ENCODE results near the gene TEX13B.
"Not testable (repeated sequence)": the region's sequence is repeated elsewhere in the genome, so short reads cannot be mapped to it uniquely, and the experiment has no call there.

TEX13B gene, protein sequence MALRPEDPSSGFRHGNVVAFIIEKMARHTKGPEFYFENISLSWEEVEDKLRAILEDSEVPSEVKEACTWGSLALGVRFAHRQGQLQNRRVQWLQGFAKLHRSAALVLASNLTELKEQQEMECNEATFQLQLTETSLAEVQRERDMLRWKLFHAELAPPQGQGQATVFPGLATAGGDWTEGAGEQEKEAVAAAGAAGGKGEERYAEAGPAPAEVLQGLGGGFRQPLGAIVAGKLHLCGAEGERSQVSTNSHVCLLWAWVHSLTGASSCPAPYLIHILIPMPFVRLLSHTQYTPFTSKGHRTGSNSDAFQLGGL

DNA sequence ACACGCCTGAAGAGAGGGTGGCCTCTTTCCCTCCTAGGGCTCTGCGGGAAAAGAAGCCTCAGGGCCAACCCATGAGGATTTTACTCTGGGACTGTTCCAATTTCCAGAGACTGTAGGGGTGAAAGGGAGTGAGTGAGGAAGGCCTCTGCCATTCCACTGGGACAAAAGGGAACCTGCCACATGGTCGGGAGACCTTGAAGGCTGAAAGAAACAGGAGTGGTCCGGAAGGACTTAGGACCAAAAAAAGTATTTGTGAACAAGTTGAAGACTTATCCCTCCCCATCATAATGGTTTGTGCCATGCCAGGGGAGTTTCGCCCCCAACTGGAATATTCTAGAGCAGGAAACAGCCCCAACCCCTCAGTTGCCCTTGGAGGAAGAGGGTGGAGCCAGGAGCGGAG is at the start of gene TEX13B:
Gene TEX13B (minus strand): TSS at position 15 of the 400 bp plus-strand sequence. CDS start 243 bp downstream, outside the sequence.
- DNase-seq = no peak

DNA sequence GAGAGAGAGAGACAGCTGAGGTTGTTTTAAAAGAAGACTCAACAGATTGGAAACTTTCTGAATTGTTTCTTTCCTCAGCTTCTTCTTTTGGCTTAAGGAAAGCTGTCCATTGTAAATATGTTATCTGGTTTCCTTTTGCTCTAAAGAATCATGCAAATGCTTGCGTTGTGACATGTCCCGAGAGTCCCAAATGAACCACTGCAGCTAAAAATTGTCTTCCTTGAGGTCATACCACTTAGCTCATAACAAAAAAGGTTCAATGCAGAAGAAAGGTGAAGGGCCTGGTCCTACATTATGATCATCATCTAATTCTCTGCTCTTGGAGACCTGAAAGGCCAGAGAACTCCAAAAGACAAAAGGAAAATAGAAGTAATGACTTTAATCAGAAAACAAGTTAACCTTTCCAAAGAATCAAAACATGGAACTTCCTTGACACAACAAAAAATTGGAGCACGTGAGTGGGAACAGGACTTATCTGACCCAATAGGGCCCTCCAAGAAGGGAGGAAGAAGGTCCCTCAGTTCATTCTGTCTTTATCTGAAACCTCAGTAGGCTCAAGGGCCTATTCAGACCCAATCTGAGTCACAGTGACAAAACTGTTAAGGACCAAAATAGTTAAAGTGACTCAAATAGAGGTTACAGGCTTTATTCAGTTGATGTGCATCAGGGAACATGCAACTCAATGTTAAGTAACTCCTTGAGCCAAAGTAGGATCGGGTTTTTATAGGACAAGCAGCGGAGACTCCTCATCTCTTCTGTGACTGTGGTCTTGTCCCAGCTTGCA is 48.0 kb upstream of the TEX13B start:
- no peak for DNase-seq

DNA sequence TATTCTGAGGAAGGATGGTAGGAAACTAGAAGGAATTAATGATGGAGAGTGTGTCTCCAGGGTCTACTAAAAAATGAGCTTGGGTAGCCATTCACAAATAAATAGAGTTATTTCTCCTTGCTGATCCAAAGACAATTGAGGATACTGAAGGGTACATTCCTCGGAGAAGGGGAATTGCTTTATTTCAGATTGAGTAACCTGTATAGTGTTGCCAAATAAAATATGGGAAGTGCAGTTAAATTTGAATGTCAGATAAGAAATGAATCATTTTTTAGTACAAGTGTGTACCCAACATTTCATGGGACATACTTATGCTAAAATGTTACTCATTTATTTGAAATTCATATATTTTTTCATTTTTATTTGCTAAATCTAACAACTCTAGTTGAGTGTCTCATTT is 46.7 kb upstream of the TEX13B start:
- DNase-seq = no peak

DNA sequence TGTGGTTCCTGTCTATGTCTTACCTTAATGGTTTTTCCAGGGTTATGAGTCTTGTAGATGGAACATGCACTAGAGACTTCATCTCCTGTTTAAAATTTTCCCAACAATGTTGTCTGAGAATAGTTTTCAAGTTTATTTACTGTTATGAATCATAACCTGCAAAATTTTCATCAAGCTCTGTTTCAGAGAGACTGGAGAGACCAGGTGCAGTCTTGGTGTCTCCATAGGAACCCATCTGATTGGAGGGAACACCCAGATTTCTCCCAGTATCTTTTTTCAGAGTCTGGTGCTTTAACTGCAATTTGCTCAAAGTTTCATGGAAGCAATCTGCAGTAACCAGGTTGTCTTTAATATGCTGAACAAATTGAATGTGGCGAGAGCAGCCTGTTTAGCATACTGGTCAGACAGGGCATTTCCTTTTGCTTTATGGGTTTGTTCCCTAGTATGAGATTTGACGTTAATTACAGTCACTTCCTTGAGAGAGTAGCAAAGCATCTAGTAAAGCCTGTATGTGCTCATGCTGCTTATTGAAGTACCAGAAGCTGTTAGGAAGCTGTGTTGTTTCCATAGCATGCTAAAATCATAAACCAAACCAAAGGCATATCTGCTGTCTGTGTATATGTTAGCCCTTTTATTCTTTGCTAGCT is 43.9 kb upstream of the TEX13B start:
- DNase-seq = no peak

DNA sequence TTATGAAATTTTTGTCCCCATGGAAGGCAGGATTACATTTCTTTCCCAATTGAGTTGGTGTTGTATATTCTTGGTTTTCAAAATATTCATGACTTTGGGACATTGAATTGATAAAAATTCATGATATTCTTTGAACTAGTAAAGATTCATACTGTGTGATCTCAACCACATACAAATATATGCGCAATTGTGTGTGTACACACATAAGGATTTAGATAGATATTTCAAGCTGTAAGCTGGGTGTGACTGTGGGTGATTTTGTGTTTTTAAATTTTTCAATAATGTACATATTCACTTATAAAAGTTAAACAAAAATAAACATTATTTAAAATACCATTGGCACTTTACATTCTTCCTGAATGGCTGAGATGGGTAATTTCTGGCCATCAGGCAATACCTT is 43.2 kb upstream of the TEX13B start:
- no peak for DNase-seq

DNA sequence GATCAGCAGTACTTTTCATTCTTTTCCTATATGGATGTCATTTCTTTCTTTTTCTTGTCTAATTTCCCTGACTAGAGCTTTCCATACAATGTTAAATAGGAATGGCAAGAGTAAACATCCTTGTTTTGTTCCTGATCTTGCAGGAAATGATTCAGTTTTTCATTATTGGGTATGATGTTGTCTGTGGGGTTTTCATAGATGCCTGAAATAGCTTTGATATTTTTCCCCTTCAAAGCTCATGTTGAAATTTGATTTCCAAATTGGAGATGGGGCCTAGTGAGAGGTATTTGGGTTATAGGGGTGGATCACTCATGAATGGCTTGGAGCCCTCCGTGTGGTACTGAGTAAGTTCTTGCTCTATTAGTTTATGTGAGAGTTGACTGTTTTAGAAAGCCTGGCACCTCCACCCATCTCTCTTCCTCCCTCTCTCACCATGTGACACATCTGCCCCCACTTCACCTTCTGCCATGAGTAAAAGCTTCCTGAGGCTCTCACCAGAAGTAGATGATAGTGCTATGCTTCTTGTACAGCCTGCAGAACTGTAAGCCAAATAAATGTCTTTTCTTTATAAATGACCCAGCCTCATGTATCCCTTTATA is 40.4 kb upstream of the TEX13B start:
- DNase-seq = no peak

DNA sequence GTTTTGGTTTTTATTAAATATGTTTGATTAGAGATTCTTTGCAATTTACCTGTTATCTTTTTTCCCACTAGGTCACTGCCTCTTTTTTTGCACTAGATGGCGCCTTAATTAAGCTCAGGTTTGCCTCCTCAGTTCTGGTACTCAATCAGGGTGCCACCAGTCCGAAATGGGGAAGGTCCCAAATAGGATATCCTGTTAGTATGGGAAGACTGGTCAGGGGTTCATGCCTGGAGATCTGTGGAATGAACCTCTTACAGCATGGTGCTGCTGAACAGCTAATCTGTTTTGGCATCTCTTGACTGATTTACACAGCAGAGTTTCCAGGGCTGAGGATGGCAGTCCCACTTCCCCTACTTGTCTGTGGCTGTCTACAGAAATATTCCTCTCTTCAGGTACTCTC is 38.5 kb upstream of the TEX13B start:
- DNase-seq = no peak

DNA sequence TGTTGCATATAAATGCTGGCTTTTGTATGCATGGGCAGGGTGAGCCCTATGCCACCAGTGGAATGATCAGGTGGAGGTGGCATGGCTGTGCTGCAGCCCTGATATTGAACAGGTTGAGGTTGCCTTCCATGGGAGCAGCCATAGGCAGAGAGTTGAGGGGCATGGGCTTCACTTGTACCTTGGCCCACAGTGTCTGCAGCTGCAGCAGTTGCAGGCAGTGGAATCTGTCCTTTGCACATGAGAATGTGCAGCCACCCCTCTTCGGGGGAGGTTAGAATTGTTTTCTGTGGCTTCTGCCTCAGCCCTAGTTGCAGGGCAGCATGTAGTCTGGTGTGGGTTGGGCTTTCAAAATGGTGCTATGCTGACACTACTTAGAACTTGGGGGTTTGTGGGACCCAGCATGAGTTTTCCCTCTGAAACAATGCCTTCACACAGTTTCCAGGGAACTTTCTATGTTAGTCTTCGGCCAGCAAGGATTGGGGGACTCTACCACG is 37.3 kb upstream of the TEX13B start:
- no peak for DNase-seq

DNA sequence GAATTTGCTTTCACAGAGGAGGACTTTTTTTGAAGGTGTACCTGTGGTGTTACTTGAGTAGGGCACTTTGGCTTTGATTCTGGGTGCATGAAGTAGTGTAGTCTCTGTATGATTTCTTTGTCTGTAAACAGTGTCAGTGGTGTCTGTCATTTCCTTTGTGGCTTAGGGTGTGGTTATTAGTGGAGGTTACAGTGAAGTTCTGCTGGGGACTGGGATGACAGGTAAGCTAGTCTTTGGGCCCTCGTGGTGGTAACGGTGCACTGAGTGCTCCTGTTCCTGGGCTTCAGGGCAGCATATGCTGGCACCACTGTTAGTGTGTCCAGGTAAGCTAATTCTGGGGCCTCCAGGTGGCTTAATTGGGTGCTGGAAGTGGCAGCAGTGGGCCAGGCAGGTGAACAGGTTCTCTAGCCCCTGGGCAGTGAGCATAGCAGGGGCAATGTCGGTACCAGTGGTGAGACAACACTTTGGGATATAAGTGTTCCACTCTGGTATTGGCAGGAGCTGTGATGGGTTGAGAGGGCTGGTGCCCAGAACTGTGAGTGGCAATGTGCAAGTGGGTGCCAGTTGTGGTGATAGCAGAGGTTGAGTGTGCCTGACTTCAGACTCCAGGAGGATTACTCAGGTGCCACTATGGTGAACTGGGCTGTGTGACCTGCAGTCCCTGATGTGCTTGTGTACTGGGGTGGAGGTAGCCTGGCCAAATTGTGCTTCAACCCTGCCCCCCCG is 36.6 kb upstream of the TEX13B start:
- no peak for DNase-seq

DNA sequence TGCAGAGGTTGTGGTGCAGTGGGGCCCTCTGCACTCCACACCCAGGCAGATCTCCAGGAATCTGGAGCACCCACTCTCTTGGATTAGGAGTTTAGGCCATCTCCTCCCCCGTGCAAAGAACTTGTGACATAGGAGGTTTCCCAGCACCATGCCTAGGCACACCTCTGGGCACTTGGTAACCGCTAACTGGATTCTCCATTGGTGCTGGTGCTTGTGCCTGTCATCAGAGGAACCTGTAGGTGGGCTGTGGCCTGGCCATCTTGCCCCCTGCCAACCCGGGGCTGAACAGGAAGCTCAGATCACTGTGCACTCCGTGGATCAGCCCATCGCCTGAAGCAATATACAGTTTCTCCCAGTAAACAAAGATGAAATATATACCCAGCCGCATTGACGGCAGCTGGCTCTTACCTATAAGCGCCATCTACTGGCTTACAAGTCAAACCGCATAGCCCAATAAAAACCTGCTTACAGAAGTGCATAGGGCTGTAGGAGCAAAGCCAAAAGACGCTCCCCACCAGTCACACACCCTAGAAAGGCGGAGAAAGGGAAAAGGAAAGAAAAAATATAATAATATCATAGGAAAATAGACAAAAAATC is 19.1 kb upstream of the TEX13B start:
- DNase-seq = peak; percentile 65

DNA sequence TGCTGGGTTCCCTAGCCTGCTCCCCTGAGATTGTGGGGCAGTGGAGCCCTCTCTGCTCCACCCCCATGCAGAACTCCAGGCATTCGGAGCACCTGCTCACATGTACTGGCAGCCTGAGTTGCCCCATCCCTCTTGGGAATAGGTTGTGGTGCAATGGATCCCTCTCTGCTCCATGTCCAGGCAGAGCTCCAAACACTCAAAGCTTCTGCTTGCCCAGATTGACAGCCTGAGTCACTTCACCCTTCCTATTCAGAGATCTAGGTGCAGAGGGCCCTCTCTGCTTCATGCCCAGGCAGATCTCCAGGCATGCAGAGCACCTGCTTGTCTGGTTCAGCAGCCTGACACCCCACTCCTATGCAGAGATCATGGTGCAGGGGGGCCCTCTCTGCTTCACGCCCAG is 18.6 kb upstream of the TEX13B start:
- DNase-seq = no peak

DNA sequence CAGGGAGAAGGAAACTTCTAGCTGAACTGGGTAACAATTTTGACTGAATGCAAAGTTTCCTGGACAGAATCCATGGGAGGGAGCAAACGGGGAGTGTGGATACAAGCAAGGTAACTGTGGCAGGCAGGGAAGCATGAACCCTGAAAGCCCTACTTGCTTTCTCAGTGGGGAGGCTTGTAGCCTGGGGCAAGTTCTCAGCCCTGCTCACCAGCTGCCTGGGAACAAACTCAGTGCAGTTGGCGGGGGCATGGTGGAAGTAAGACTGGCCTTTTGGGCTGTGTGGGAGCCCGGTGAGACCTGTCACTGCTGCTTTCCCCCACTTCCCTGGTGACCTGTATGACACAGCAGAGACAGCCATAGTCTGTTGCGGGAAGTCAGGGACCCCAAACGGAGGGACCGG is 14.0 kb upstream of the TEX13B start:
- no peak for DNase-seq

DNA sequence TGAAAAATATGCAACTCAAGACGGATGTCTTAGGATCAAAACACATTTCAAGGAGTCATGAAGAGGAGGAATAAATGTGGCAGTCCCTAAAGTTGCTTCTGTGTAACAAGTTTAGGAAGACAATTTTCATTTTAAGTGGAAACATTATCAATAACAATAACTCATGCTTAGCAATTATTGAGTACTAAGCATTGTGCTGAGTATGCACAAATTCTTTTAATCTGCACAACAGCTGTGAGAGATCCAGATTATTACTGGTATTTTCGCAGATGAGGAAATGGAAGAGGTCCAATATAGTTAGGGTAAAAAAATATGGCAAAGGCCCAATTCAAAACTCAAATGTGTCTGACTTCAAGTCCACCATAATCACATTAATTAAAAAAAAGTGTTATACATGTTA is 2.9 kb upstream of the TEX13B start:
- no peak for DNase-seq

DNA sequence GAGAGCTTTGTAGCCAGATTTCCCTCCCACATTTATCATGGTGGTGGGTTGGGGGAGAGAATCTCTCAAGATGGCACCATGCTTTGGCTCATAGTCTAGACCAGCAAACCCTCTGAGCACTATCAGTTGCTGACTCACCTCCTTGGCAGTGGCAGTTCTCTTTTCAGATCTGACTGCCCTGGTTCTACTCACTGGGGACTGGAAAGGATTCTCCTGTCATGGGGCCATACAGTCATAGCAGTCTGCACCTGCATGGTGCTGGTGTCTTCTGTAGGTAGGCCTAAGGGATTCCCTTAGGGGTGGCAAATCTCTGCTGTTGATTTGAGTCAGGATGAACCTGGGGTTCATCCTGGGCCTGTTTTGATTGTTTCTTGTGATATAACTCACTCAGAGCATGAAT is 2.6 kb downstream of the TEX13B start:
- DNase-seq = no peak

DNA sequence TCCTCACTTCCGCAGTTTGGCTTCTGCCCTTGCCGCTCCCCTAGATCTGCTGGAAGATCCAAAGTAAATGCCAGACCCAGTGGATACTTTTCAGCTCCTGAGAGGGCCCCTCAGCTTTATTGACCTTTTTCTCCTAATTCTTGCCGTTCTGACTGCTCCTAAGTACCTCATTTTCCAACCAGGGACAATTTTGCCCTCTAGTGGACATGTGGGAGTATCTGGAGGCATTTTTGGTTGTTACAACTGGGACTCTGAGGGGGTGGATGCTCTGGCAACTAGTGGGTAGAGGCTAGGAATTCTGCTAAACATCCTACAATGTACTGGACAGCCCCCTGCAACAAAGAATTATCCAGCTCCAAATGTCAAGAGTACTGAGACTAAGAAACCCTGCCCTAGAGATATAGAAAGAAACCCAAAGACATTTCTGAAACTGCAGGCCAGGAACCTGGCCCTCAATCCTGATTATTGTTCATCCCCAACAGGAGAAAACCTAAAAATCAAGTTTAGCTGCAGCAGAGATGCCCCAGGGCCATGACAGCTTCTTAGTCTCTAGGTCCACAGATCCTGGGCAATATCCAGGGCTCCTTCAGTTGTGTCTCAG is 3.4 kb downstream of the TEX13B start:
- no peak for DNase-seq

DNA sequence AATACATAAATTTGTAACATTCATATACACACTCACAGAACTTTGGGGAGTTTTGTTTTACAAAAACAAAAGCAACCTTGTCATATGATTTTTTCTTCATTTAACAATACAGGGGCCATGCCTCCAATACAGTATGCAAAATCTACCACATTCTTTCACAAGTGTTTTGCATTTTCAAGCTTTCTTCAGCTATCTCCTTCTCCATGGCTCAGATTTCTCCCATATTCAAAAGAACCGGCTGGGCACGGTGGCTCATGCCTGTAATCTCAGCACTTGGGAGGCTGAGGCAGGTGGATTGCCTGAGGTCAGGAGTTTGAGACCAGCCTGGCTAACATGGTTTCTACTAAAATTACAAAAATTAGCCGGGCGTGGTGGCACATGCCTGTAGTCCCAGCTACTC is 4.1 kb downstream of the TEX13B start:
- no peak for DNase-seq

DNA sequence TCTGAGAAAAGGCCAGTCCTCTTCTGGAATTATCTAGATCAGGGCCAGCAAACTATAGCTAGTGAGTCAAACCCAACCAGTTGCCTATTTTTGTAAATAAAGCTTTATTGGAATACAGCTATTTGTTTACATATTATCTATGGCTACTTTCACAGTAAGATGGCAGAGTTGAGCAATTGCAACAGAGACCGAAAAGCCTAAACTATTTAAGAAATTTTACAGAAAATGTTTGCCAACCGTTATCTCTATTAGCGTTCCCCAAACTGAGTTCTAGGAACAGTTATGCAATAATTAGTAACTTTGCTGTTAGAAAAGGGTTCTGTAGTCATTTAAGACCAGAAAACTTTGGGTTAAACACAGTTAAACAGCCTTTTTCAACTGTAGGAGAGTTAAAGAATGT is 10.5 kb downstream of the TEX13B start:
- DNase-seq = no peak

DNA sequence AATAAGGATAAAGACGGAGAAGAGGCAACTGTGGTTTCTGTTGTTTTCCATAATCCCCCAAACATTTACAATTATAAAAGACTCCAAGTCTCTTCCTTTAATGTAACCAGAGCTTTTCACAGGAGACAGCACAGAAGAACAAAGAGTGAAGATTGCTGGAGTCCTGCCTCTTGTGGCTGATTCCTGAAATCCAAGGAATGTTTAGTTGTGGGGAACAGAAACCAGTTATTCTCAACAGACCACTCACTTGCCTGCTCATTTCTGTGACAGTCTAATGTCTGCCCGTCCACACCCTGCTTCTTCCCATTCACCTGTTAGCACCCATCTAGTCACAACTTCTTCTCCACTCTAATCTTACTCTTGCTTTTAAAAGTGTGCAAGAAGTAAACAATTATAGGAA is 12.1 kb downstream of the TEX13B start:
- DNase-seq = no peak

DNA sequence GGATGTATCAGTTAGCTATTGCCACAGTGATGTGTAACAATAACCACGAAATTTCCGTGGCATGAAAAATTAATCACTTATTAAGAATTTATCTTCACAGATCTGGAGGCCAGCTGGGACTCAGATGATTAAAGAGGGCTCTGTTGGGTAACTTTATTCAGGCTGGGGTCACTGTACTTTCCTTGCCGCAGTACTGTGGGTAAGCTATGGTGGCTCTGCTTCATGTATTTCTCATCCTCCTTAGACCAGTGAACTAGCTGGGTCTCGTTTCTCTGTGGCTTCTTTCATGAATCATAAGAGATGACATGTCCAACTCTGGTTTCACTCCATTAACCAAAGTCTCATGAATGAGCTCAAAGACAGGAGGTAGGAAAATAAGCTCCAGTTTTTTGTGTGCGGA is 13.5 kb downstream of the TEX13B start:
- DNase-seq = no peak

DNA sequence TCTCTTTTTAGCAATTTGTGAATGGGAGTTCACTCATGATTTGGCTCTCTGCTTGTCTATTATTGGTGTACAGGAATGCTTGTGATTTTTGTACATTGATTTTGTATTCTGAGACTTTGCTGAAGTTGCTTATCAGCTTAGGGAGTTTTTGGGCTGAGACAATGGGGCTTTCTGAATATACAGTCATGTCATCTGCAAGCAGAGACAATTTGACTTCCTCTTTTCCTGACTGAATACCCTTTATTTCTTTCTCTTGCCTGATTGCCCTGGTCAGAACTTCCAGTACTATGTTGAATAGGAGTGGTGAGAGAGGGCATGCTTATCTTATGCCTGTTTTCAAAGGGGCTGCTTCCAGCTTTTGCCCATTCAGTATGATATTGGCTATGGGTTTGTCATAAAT is 26.8 kb downstream of the TEX13B start:
- not testable (repeated sequence) for DNase-seq

DNA sequence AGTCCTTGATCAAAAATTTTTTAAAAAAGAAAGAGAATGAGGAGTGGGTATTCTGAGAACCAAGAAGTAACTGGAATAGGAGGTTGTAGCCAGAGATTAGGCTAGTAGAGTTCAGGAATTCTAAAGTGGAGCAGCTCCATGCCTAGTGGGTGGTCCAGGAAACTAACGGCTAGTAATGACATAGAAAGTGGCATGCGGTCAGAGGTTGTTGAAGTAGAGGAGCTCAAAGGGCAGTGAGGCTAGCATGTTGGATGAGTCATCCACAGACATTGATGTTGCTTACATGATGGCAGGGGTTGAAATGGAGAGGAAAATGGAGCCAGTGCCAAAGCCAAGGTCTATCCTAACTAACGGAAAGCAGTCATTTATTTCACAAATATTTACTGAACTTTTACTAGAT is 42.1 kb downstream of the TEX13B start:
- DNase-seq = no peak

DNA sequence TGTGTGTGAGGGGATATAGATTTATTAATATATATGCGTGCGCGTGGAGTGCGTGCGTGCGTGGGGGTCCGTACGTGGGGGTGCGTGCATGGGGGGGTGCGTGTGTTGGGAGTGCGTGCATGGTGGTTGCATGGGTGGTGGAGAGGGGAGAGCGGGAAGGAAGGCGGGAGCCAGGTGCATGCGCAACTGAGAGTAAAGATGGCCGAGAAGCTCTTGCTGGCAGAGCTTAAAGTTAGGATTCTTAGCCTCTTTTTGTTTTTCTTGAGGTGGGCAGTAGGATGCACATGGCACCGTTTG is 45.8 kb downstream of the TEX13B start:
- no peak for DNase-seq
